ENCODE measurements around the gene SLC35D1.

The SLC35D1 gene

GRCh38 chr1:67043366-67043765 lies 10.6 kb downstream of the SLC35D1 start:
- no peak for DNase-seq

- DNase-seq, result no peak
Observed at GRCh38 chr1:67041841-67042503, 12.0 kb downstream of the SLC35D1 start.

DNA sequence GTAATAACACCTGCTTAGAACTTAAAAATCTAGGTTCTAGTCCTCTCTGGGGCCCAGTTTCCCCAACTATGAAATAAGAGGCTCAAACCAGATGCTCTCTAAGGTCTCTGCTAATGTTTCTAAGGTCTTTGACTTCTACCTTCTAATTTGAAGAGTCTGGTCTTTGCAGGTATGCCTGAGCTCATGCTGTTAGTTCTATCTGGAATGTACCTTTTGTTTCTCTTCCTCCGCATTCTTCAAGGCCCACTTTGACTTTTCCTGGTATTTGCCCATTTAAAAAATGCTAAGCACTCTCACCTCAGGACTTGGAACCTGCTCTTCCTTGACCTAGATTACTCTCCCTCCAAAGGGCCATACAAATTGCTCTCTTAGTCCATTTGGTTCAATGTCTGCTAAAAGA lies 13.5 kb downstream of the SLC35D1 start:
- no peak for DNase-seq

DNA sequence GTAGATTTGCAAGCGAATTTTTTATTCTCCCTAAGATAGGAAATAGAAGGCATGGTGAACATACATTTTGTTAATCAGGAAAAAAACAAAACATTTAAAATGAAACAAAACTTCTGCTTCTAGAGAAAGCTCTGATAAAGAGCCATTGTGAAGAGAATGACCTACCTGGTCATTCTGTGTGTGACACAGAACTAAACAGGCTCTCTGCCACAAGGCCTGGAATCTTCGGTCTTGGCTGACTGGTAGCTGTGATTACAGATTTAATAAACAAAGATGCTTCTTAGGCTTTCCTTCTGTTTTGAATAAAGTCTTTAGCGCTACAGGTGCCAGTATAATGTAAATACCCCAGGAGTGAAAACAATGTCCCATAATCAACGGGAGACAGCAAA lies 22.1 kb downstream of the SLC35D1 start:
- no peak for DNase-seq

DNA sequence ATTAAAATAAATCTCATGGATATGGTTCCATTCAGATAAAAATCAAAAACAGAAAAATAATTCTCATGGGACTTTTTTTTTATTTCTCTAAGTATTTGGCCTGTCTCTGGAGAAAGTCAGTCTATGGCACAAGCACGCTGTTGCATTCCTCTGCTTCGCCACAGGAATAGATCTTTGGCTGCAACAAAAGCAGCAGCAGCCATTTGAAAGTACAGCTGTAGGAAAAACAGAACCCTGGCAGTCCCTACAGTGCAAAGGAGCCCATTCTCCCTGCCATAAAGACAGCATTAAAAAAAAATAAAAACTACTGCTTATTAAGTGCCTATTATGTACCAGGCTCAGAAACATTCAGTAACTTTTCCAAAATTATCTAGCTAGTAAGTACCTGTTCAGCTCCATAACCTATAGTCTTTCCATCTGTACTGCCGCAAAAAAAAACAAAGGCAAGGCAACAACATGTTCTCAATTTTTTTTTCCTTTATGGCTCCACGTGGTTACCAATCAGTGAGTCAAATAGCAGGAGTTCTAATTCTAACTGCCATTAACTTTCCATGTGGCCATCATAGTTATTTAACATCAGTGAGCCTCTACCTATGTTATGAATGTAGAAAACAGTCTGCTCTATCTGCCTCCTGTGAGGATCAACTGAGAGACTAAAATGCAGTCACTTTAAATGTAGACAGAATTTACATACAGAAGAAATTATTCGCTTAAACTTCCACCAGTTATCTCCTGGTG lies 22.7 kb downstream of the SLC35D1 start:
- DNase-seq, result no peak

DNA sequence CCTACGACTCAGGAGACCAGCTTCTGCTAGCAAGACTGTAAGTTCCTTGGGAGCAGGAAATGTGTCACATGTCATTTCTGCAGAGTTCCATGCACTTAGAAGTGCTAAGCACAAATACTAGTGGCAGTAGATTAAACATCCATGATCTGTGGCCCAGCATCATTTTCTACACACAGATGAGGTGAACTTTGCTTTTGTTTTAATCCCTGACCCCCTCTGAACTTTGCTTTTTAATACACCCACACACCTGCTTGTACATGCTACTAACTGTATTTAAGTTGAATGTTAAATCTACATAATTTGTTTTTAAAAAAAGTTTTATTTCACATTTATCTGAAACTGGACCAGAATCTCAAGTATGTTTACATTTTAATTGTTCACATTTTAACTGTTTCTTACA lies 24.5 kb downstream of the SLC35D1 start:
- DNase-seq, result no peak

DNA sequence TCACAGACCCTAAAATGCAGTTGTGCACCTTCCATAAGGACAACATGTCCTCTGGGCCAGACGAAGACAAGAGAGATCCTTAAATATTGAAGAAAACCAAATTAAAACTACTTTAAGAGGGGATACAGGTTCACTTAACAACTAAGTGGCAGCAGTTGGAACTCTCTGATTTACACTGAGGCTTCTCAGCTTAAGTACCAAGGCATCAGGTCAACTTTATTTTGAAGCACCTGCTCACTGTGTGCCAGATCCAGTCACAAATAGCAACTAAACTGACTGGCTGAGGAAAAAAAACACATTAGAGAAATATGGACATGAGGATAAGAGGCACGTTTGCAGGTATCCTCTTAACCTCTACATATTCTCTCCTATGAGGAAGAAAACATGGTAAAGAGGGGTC lies 33.2 kb downstream of the SLC35D1 start:
- no peak for DNase-seq

DNA sequence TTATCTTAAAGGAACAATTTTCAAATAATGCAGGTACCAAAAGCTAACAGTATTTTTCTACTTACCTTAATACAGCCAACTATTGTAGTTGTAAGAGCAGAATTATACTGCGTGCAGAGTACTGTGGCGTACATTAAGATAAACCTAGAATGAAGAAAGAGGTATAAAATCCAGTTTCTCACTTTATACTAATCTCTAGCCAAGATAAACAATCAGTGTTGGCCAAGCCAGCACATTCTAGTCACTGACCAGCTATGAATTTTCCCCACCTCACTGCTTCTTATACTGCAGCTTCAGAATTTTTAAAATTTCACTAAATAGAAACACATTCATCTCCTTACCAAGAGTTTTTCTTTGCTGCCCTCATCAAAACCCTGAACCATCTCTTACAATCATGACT lies 33.6 kb downstream of the SLC35D1 start:
- DNase-seq, result no peak

DNA sequence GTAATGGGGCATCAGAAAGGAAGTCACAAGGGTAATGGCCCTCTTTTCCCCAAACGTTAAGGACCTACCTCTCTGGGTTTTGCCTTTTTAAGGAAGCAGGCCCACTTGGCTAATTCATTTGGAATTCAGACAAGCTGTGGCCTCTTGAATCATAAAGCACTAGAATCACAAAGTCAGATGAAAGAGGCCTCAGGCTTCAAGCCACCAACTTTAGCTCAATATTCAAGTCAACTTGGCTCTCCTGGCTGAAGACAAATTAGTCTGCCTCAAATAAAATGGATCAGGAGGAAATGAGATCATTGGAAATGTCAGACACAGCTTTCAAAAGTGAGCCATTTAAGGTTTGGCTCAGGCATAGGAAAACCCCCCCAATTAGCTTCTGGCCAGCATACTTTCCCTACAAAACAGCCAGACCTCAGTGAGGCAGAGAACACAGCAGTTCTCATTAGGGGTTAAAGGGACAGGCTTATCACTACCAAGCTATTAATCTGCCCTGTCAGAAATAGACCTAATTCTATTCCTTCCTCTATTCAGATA lies 34.3 kb downstream of the SLC35D1 start:
- DNase-seq, result peak; percentile 11

- DNase-seq, result no peak
Observed at GRCh38 chr1:67019121-67019520, 34.8 kb downstream of the SLC35D1 start.

GRCh38 chr1:67018574-67018973 lies 35.4 kb downstream of the SLC35D1 start:
- DNase-seq, result no peak

- peak; percentile 8 for DNase-seq
Observed at GRCh38 chr1:67013573-67013972, 40.4 kb downstream of the SLC35D1 start.

- DNase-seq, result no peak
Observed at GRCh38 chr1:67009792-67010191, 44.2 kb downstream of the SLC35D1 start.

DNA sequence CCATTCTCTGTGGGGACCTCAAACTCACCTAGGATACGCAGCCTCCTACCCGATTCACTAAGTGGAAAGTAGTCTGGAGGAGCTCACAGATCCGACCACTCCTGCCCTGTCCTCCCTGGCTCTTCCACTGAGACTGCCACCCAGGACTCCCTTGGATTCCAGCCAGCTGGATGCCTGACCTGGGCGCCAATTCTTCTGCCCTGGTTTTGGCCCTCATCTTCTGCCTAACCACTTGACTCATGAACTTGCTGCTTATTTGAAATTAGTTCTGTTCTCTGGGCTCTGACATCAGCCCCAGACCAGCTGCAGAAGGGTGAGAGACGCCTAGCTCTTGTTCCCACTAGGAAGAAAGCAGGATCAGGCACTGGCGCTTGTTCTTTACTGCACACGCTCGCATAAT lies 48.9 kb downstream of the SLC35D1 start:
- no peak for DNase-seq

- no peak for DNase-seq
Observed at GRCh38 chr1:67004176-67004575, 49.8 kb downstream of the SLC35D1 start.

DNA sequence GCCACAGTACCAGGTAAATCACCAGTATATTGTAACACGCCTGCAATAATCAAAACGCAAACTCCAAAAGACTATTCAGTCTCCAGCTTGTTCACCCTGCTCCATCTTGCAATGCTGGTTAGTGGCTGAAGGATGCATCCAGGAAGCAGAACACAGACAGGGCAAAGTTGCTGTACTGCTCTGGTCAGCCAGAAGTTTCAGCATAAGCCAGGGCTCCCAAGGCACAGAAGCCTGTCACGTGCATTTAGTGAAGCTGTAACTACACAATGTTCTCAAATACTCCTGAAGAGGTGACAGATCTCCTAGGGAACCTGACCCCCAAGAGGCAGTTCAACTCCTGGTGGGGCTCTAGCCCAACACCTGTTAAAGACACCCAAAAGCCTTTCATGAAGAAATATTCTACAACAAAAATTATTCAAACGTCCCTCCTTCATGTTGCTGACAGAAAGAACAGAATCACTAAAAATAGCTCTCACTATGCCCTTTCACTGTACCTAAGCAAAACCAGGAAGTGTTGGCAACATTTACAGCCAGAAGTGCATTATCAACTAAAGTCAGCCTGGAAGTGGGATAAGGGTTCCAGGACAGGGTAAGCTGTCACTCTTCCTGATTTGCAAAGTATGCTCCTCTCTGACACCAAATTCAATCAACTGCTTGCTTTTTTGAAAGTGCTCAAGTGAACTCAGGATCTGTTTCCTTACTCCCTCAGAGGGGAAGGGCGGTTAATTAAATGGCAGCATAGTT lies 52.1 kb downstream of the SLC35D1 start:
- DNase-seq, result no peak

- no peak for DNase-seq
Observed at GRCh38 chr1:66999640-67000400, 54.1 kb downstream of the SLC35D1 start.

DNA sequence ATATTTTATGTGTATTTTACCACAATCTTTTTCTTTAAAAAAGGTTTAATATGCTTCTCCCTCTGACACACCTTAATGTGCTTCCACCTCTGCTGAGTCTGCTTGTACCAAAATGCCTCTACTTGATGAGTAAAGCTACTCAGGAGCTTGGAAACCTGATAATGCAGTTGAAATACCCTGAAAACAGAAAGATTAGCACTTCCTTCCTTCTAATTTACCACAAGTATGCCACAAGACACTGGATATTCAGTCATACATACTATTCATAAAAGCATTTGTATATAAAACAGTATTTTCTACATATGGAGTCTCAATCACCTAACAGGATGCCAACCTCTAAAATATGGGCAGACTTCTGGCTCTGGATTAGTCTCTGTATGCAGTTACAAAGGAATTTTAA lies 55.0 kb downstream of the SLC35D1 start:
- no peak for DNase-seq

- DNase-seq, result peak; percentile 65
Observed at GRCh38 chr1:66996018-66996682, 57.8 kb downstream of the SLC35D1 start.

DNA sequence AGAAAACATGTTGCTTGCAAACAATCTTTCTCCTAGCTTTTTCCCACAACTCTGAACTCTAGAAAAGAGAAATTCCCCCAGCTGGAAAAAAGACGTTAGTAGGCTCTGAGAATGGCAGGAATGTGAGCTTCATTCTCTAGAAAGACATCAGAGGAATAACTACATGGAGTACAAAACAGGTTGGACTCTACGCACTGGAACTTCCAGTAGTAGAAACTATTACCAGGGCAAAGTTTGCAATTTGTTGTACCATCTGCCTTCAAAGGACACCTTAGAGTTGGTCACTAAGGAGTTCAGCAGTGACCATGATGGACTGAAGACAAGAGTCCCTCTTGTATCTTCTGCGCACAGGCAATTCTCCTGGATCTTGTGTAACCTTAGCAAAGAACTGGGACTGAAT lies 60.9 kb downstream of the SLC35D1 start:
- no peak for DNase-seq

- DNase-seq, result no peak
Observed at GRCh38 chr1:66985835-66986234, 68.1 kb downstream of the SLC35D1 start.

GRCh38 chr1:66984491-66984890 lies 69.5 kb downstream of the SLC35D1 start:
- DNase-seq, result no peak
